ENCODE measurements around the gene PCDHGB7. TPM values are rescaled to one million over a fixed set of nuclear protein-coding genes. Genes with fewer than 3 reads are reported as not detected.
"Not testable (repeated sequence)": the region's sequence is repeated elsewhere in the genome, so short reads cannot be mapped to it uniquely, and the experiment has no call there.

The PCDHGB7 gene
- total RNA-seq = 14.1 and 23.4 TPM in 2 replicates

GRCh38 chr5:141417494-141418172 is at the start of gene PCDHGB7:
TSS of gene PCDHGB7 (plus strand) at chr5:141417677. CDS start at chr5:141417860, 183 bp downstream.
- DNase-seq (ENCODE audit: extremely low read depth, low read depth, low spot score) = not testable (repeated sequence)

- DNase-seq (ENCODE audit: extremely low read depth, low read depth, low spot score) = no peak
These were observed 47.3 kb upstream of the PCDHGB7 start, which contains the start of gene PCDHGB3 for GRCh38 chr5:141369994-141370848. TSS of gene PCDHGB3 (plus strand) at chr5:141370242. CDS start at chr5:141370395, 153 bp downstream.

- DNase-seq (ENCODE audit: extremely low read depth, low read depth, low spot score) = no peak
These were observed 45.7 kb upstream of the PCDHGB7 start for GRCh38 chr5:141371572-141372475.

- no peak for DNase-seq (ENCODE audit: extremely low read depth, low read depth, low spot score)
These were observed 43.7 kb upstream of the PCDHGB7 start, which contains the start of gene PCDHGA6 for GRCh38 chr5:141373673-141374317. TSS of gene PCDHGA6 (plus strand) at chr5:141373891. CDS start at chr5:141374084, 193 bp downstream.

DNA sequence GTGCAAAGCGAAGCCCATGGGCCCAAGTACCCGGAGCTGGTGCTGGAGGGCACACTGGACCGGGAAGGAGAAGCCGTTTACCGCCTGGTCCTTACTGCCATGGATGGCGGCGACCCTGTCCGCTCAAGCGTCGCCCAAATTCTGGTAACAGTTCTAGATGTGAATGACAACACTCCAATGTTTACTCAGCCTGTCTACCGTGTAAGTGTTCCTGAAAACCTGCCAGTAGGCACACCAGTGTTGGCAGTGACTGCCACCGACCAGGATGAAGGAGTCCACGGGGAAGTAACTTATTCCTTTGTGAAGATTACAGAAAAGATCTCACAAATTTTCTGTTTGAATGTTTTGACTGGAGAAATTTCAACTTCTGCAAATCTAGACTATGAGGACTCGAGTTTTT is 42.9 kb upstream of the PCDHGB7 start:
- no peak for DNase-seq (ENCODE audit: extremely low read depth, low read depth, low spot score)

GRCh38 chr5:141375444-141376155 is 41.9 kb upstream of the PCDHGB7 start:
- not testable (repeated sequence) for DNase-seq (ENCODE audit: extremely low read depth, low read depth, low spot score)

DNA sequence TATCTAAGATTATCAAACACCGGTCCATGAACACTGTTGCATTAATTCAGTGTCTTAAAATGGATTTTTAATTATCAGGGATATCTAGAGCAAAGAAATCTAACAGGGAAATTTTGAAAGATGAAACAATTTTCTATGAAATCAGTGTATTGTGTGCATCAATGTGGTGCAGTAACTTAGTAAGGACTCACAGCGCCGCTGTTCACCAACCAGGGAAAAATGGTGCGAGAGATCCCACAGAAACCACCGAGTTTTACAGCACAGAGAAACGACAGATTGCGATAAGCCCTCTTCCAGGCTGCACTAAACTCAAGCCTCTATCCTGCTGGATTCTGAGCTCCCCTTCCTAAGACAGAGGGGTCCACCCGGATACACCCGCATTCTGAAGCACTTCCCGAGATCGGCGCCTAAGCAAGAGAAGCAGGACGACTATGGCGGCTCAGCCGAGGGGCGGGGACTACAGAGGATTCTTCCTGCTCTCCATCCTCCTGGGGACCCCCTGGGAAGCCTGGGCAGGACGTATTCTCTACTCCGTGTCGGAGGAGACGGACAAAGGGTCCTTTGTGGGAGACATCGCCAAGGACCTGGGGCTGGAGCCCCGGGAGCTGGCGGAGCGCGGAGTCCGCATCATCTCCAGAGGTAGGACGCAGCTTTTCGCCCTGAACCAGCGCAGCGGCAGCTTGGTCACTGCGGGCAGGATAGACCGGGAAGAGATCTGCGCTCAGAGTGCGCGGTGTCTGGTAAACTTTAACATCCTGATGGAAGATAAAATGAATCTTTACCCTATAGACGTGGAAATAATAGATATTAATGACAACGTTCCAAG is 34.8 kb upstream of the PCDHGB7 start, which contains the start of gene PCDHGA7:
TSS of gene PCDHGA7 (plus strand) at position 274 of the 826 bp plus-strand sequence. CDS start at position 432, 158 bp downstream.
- DNase-seq (ENCODE audit: extremely low read depth, low read depth, low spot score) = no peak

DNA sequence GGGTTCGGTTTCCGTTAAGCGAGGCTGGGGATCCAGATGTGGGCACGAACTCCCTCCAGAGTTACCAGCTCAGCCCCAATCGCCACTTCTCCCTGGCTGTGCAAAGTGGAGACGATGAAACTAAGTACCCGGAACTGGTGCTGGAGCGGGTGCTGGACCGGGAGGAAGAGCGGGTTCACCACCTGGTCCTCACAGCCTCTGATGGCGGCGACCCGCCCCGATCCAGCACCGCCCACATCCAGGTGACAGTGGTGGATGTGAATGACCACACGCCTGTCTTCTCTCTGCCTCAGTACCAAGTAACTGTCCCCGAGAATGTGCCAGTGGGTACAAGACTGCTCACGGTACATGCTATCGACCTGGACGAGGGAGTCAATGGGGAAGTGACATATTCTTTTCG is 34.1 kb upstream of the PCDHGB7 start:
- DNase-seq (ENCODE audit: extremely low read depth, low read depth, low spot score) = no peak

GRCh38 chr5:141384471-141385267 is 32.8 kb upstream of the PCDHGB7 start:
- DNase-seq (ENCODE audit: extremely low read depth, low read depth, low spot score) = no peak

GRCh38 chr5:141387557-141388311 is 29.7 kb upstream of the PCDHGB7 start, which contains the start of gene PCDHGB4:
TSS of gene PCDHGB4 (plus strand) at chr5:141387698. CDS start at chr5:141387885, 187 bp downstream.
- not testable (repeated sequence) for DNase-seq (ENCODE audit: extremely low read depth, low read depth, low spot score)

- DNase-seq (ENCODE audit: extremely low read depth, low read depth, low spot score) = no peak
These were observed 28.8 kb upstream of the PCDHGB7 start for GRCh38 chr5:141388661-141389060.

- no peak for DNase-seq (ENCODE audit: extremely low read depth, low read depth, low spot score)
These were observed 28.1 kb upstream of the PCDHGB7 start for GRCh38 chr5:141389153-141390042.

- no peak for DNase-seq (ENCODE audit: extremely low read depth, low read depth, low spot score)
These were observed 24.9 kb upstream of the PCDHGB7 start, which contains the start of gene PCDHGA8 for GRCh38 chr5:141392429-141393198. TSS of gene PCDHGA8 (plus strand) at chr5:141392633. CDS start at chr5:141392814, 181 bp downstream.

- DNase-seq (ENCODE audit: extremely low read depth, low read depth, low spot score) = no peak
These were observed 24.2 kb upstream of the PCDHGB7 start for GRCh38 chr5:141393267-141393666.
